Neural progenitor cell (in vitro differentiated cells): ENCODE results near the gene DTD1. TPM values are rescaled to one million over a fixed set of nuclear protein-coding genes. Genes with fewer than 3 reads are reported as not detected.

ENCODE experiments used
- DNase-seq: peaks from one replicate; pipeline ENCODE4 v3.0.0-alpha.2; 2016; ENCODE audit warnings: low spot score
- H2AFZ ChIP-seq: fragments of 200-600 bp; sonication (generic); replicated peaks from 2 replicates; pipeline ENCODE4 v1.6.1; 2016; ENCODE audit warnings: antibody characterized with exemption
- H3F3A ChIP-seq: fragments of 200-600 bp; sonication (generic); 2 replicates; pipeline ENCODE4 v1.6.1; 2016; ENCODE audit warnings: antibody characterized with exemption, low read depth
- H3K27ac ChIP-seq: fragments of 200-600 bp; sonication (generic); 2 replicates; pipeline ENCODE4 v1.5.1; 2016; ENCODE audit warnings: mild to moderate bottlenecking
- H3K27me3 ChIP-seq: fragments of 200-600 bp; sonication (generic); 2 replicates; pipeline ENCODE4 v1.6.1; 2016; ENCODE audit warnings: mild to moderate bottlenecking, moderate library complexity
- H3K36me3 ChIP-seq: fragments of 200-600 bp; sonication (generic); 2 replicates; pipeline ENCODE4 v1.5.1; 2016
- H3K4me1 ChIP-seq: fragments of 200-600 bp; sonication (generic); 2 replicates; pipeline ENCODE4 v1.6.1; 2016; ENCODE audit warnings: mixed run types
- H3K4me2 ChIP-seq: fragments of 200-600 bp; sonication (generic); 2 replicates; pipeline ENCODE4 v1.6.1; 2016
- H3K4me3 ChIP-seq: fragments of 200-600 bp; sonication (generic); 2 replicates; pipeline ENCODE4 v1.5.1; 2016
- H3K79me2 ChIP-seq: fragments of 200-600 bp; sonication (generic); 2 replicates; pipeline ENCODE4 v1.6.1; 2016; ENCODE audit warnings: low read depth
- H3K9ac ChIP-seq: fragments of 200-600 bp; sonication (generic); 2 replicates; pipeline ENCODE4 v1.6.1; 2016
- H3K9me3 ChIP-seq: fragments of 200-600 bp; sonication (generic); 2 replicates; pipeline ENCODE4 v1.5.1; 2016; ENCODE audit warnings: low read depth
- H4K20me1 ChIP-seq: fragments of 200-600 bp; sonication (generic); 2 replicates; pipeline ENCODE4 v1.6.1; 2016; ENCODE audit warnings: low read depth
- H3K27ac Mint-ChIP-seq: 3 replicates; pipeline ENCODE4 v1.8.0; 2021; ENCODE audit warnings: mixed read lengths
- H3K27me3 Mint-ChIP-seq: 2 replicates; pipeline ENCODE4 v1.8.0; 2022; ENCODE audit warnings: low read depth, mild to moderate bottlenecking, inconsistent platforms, moderate library complexity, mixed read lengths; ENCODE audit not compliant: insufficient read depth
- H3K36me3 Mint-ChIP-seq: 3 replicates; pipeline ENCODE4 v1.8.0; 2021; ENCODE audit warnings: mixed read lengths
- H3K4me1 Mint-ChIP-seq: 3 replicates; pipeline ENCODE4 v1.8.0; 2021; ENCODE audit warnings: mixed read lengths
- H3K4me3 Mint-ChIP-seq: 3 replicates; pipeline ENCODE4 v1.8.0; 2021; ENCODE audit warnings: mild to moderate bottlenecking, moderate library complexity, mixed read lengths
- H3K9me3 Mint-ChIP-seq: 3 replicates; pipeline ENCODE4 v1.8.0; 2020; ENCODE audit warnings: mixed read lengths
- CTCF ChIP-seq: fragments of 200-600 bp; sonication (generic); IDR thresholded peaks from 2 replicates; pipeline ENCODE4 v1.5.1; 2017; ENCODE audit warnings: antibody characterized with exemption, mild to moderate bottlenecking
- EZH2 ChIP-seq: fragments of 200-600 bp; sonication (generic); IDR thresholded peaks from 2 replicates; pipeline ENCODE4 v1.6.1; 2017; ENCODE audit warnings: antibody characterized with exemption, mild to moderate bottlenecking, moderate library complexity
- EZH2phosphoT487 ChIP-seq: fragments of 200-600 bp; sonication (generic); IDR thresholded peaks from 2 replicates; pipeline ENCODE4 v1.6.1; 2017; ENCODE audit warnings: antibody characterized with exemption
- total RNA-seq: library from RNA; depleted of rRNA; stranded (reverse); fragments of >200 nt; gene quantifications from 2 replicates; pipeline ENCODE4 v1.2.3, GENCODE V29; 2015; ENCODE audit warnings: low replicate concordance

Gene DTD1
- total RNA-seq, 1 donor from 2014 or later = 92.6 TPM

- DNase-seq = no peak
- H3K9ac ChIP-seq = no peak overlapping the region
- no peak overlapping the region for H2AFZ ChIP-seq
- Mint-ChIP-seq H3K27me3 (peaks cover 2% of the 10 kb centered on the region), H3K9me3 (no peaks in the 10 kb centered on the region), H3K36me3 (no peaks in the 10 kb centered on the region), H3K4me1 (peaks cover 2% of the 10 kb centered on the region), H3K4me3 (no peak overlapping the region), H3K27ac (no peak overlapping the region)
- no peak overlapping the region for H3K27ac ChIP-seq
- no peaks in the 10 kb centered on the region for H3K36me3 ChIP-seq
- H3K4me3 ChIP-seq = no peak overlapping the region
- no peaks in the 10 kb centered on the region for H4K20me1 ChIP-seq
- H3K79me2 ChIP-seq = no peaks in the 10 kb centered on the region
- no peaks in the 10 kb centered on the region for H3K9me3 ChIP-seq
- H3K4me2 ChIP-seq = no peak overlapping the region
- H3K4me1 ChIP-seq = no peaks in the 10 kb centered on the region
- TF ChIP-seq EZH2 = no peak
- no peak for TF ChIP-seq EZH2phosphoT487
- no peak for TF ChIP-seq CTCF
- no peaks in the 10 kb centered on the region for H3K27me3 ChIP-seq
- H3F3A ChIP-seq = no peaks in the 10 kb centered on the region
These were observed 114.9 kb downstream of the DTD1 start for GRCh38 chr20:18702736-18703135.

GRCh38 chr20:18705490-18705889 is 117.6 kb downstream of the DTD1 start:
- H3K4me3 Mint-ChIP-seq = no peak overlapping the region

GRCh38 chr20:18705910-18706309 is 118.1 kb downstream of the DTD1 start:
- no peaks in the 10 kb centered on the region for H3K36me3 ChIP-seq
- no peaks in the 10 kb centered on the region for H3K79me2 ChIP-seq
- no peak overlapping the region for H2AFZ ChIP-seq
- H3K4me3 Mint-ChIP-seq = no peak overlapping the region
- H3K4me3 ChIP-seq = no peak overlapping the region
- TF ChIP-seq CTCF = no peak
- TF ChIP-seq EZH2 = no peak
- no peak for TF ChIP-seq EZH2phosphoT487
- no peaks in the 10 kb centered on the region for H3K27me3 ChIP-seq
- H3F3A ChIP-seq = no peaks in the 10 kb centered on the region
- peaks cover 5% of the 10 kb centered on the region for H3K27me3 Mint-ChIP-seq
- no peaks in the 10 kb centered on the region for H3K36me3 Mint-ChIP-seq
- H3K27ac ChIP-seq = no peak overlapping the region
- H3K4me1 ChIP-seq = no peaks in the 10 kb centered on the region
- H4K20me1 ChIP-seq = no peaks in the 10 kb centered on the region
- no peak overlapping the region for H3K4me2 ChIP-seq
- peaks cover 2% of the 10 kb centered on the region for H3K4me1 Mint-ChIP-seq
- no peaks in the 10 kb centered on the region for H3K9me3 Mint-ChIP-seq
- H3K9ac ChIP-seq = no peak overlapping the region
- no peaks in the 10 kb centered on the region for H3K9me3 ChIP-seq
- H3K27ac Mint-ChIP-seq = no peak overlapping the region
- no peak for DNase-seq

More at GRCh38 chr20:18705490-18705889, 117.6 kb downstream of the DTD1 start:
- Histone ChIP-seq H3K36me3 (no peaks in the 10 kb centered on the region), H2AFZ (no peak overlapping the region), H3K4me2 (no peak overlapping the region), H3K27ac (no peak overlapping the region), H3K9me3 (no peaks in the 10 kb centered on the region), H3K9ac (no peak overlapping the region), H3K4me1 (no peaks in the 10 kb centered on the region), H3F3A (no peaks in the 10 kb centered on the region), H4K20me1 (no peaks in the 10 kb centered on the region), H3K79me2 (no peaks in the 10 kb centered on the region), H3K27me3 (no peaks in the 10 kb centered on the region), H3K4me3 (no peak overlapping the region)
- no peaks in the 10 kb centered on the region for H3K9me3 Mint-ChIP-seq
- DNase-seq = no peak
- no peaks in the 10 kb centered on the region for H3K36me3 Mint-ChIP-seq
- peaks cover 2% of the 10 kb centered on the region for H3K4me1 Mint-ChIP-seq
- TF ChIP-seq EZH2phosphoT487 = no peak
- no peak for TF ChIP-seq EZH2
- no peak overlapping the region for H3K27ac Mint-ChIP-seq
- peaks cover 3% of the 10 kb centered on the region for H3K27me3 Mint-ChIP-seq

- H3K4me3 Mint-ChIP-seq = no peak overlapping the region
- H3K27ac Mint-ChIP-seq = no peak overlapping the region
- DNase-seq = no peak
- H3K36me3 Mint-ChIP-seq = peaks cover 4% of the 10 kb centered on the region
- Histone ChIP-seq H3K4me2 (no peak overlapping the region), H3F3A (no peaks in the 10 kb centered on the region), H3K27me3 (no peaks in the 10 kb centered on the region), H3K4me3 (no peak overlapping the region), H3K36me3 (no peaks in the 10 kb centered on the region), H2AFZ (no peak overlapping the region), H3K4me1 (peaks cover 6% of the 10 kb centered on the region), H3K27ac (no peak overlapping the region), H3K9ac (no peak overlapping the region), H3K79me2 (no peaks in the 10 kb centered on the region), H3K9me3 (no peaks in the 10 kb centered on the region), H4K20me1 (peaks cover 9% of the 10 kb centered on the region)
- TF ChIP-seq EZH2 (no peak), EZH2phosphoT487 (no peak), CTCF (no peak)
- H3K9me3 Mint-ChIP-seq = no peaks in the 10 kb centered on the region
- peaks cover 3% of the 10 kb centered on the region for H3K27me3 Mint-ChIP-seq
- peaks cover 12% of the 10 kb centered on the region for H3K4me1 Mint-ChIP-seq
These were observed 124.3 kb downstream of the DTD1 start for GRCh38 chr20:18712131-18712530.
